HG03432 (cell line): Measurements from ENCODE around the gene PSORS1C1.
"Not testable (repeated sequence)": the region's sequence is repeated elsewhere in the genome, so short reads cannot be mapped to it uniquely, and the experiment has no call there.

ENCODE experiments used
- ATAC-seq: cut with Tn5 transposase; IDR thresholded peaks from one replicate; pipeline ENCODE4 v1.9.1; 2021; ENCODE audit warnings: mild to moderate bottlenecking, moderate library complexity; ENCODE audit not compliant: unreplicated experiment

Gene PSORS1C1

GRCh38 chr6:31114541-31114878 is at the start of gene PSORS1C1:
Gene PSORS1C1, plus strand, starts transcription at chr6:31114800. Its CDS starts 14,833 bp downstream, at chr6:31129633.
- ATAC-seq: no peak

DNA sequence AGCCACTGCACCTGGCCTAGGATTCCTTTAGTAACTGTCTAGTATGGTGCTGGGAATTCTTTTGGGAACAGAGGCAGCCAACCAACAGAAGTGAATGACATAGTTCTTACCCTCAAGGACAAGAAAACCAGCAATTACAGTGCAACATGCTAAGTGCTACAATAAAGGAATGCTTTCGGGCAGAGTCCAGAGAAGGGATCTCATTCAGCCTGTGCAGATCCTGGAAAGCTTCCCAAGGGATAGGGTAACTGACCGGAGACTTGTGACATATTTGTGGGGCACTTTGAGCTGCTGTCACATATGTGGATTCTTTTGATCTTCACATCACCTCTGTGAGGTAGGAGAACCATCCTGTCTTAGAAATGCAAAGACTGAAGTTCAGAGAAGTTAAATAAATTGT is 49.0 kb upstream of the PSORS1C1 start:
- no peak for ATAC-seq

- ATAC-seq: not testable (repeated sequence)
Measured at GRCh38 chr6:31067028-31067427, 47.6 kb upstream of the PSORS1C1 start.

- not testable (repeated sequence) for ATAC-seq
Measured at GRCh38 chr6:31067891-31068668, 46.5 kb upstream of the PSORS1C1 start.

GRCh38 chr6:31068669-31069340 is 45.8 kb upstream of the PSORS1C1 start:
- no peak for ATAC-seq

DNA sequence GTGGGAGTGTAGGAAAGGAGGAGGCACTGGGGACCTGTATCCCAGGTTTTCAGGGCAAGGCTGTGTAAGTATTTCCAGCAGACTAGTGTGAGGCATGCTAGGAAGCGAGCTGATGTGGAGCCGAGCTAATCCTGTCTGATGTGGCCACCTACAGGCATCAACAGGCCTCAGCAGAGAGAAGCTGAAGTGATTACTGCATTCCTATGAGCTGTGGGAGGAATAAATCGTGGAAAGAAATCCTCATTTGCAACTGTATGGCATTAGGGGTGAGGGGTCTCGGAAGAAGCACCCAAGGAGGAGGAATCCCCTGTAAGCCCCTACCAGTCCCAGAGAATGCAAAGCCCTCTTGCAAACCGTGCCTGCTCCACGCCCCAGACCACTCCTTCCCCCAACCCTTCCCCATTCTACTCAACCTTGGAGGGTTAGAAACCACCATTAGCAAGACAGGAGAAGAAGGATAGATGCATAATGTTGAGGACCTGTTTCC is 43.8 kb upstream of the PSORS1C1 start:
- no peak for ATAC-seq

DNA sequence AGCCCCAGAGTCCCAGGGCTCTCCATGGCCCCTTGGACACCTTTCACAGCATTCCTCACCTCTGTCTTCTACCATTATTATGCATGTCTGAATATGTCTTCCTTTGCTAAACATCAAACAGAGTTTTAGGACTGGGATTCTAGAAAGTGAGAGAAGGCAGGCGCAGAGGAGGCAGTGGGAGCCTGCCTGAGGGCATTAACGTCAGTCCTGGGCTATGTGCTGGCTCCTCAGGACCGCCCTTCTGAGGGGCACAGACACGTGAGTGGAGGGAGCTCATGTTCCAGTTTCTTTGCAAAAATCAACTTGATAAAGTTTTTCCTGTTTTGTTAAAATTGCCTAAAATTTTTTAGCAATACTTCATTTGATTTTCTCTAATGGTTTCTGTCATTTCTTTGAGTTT is 40.2 kb upstream of the PSORS1C1 start:
- ATAC-seq: no peak

DNA sequence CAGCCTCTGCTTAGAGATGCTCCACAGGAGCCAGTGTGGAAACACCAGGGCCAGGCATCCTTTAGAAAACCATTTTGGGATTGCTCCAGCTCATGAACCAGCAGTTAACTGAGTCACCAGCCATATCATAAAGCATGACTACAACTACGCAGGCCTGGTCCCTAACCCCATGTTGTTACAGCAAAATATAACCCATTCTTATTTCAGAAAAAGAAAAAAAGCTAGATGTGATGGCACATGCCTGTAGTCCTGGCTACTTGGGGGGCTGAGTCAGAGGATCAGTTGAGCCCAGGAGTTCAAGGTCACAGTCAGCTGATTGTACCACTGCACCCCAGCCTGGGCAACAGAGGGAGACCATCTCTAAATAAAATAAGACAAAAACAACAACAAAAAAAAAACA is 39.1 kb upstream of the PSORS1C1 start:
- no peak for ATAC-seq

GRCh38 chr6:31076611-31077010 is 38.0 kb upstream of the PSORS1C1 start:
- ATAC-seq: no peak

GRCh38 chr6:31079656-31080261 is 34.8 kb upstream of the PSORS1C1 start:
- no peak for ATAC-seq

DNA sequence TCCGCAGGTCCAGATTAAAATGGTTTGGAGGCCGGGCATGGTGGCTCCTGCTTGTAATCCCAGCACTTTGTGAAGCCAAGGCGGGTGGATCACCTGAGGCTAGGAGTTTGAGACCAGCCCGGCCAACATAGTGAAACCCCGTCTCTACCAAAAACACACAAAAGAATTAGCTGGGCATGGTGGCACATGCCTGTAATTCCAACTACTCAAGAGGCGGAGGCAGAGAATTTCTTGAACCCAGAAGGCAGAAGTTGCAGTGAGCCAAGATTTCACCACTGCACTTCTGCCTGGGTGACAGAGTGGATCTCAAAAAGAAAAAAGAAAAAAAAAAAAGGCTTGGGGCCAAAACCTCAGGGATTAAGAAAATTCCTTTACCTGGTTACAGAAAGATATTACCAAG is 32.7 kb upstream of the PSORS1C1 start:
- no peak for ATAC-seq

- ATAC-seq: no peak
Measured at GRCh38 chr6:31083742-31084354, 30.8 kb upstream of the PSORS1C1 start.

GRCh38 chr6:31086788-31087440 is 27.7 kb upstream of the PSORS1C1 start:
- no peak for ATAC-seq

DNA sequence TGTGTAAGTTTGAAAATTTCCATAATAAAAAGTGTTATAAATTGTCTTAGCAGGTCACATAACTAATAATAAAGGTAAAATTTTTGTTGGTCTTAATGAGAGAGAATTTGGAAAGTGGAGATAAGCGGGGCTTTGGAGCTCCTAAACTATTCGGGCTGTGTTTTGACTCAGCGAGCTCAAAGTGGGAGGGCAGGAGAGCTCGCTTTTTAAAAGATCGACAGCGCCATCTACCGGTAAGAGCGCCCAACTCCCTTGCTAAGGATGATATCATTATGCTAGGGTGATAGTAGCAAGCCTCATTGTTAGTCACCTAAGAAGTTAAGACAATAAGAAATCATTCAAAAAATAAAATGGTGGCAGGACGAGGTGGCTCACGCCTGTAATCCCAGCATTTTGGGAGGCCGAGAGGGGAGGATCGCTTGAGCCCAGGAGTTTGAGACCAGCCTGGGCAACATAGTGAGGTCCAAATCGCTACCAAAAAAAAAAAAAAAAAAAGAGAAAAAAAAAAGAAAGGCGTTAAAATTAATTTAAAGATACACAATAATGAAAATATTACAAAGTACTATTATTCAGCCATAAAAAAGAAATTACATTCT is 27.0 kb upstream of the PSORS1C1 start:
- no peak for ATAC-seq

- no peak for ATAC-seq
Measured at GRCh38 chr6:31090275-31090972, 24.2 kb upstream of the PSORS1C1 start.

- no peak for ATAC-seq
Measured at GRCh38 chr6:31090973-31091364, 23.6 kb upstream of the PSORS1C1 start.

- ATAC-seq: no peak
Measured at GRCh38 chr6:31091680-31092079, 22.9 kb upstream of the PSORS1C1 start.

- no peak for ATAC-seq
Measured at GRCh38 chr6:31092238-31092637, 22.4 kb upstream of the PSORS1C1 start.

GRCh38 chr6:31092769-31093505 is 21.7 kb upstream of the PSORS1C1 start:
- ATAC-seq: no peak
